Measurements from ENCODE around the gene SLC2A9. TPM values are rescaled to one million over a fixed set of nuclear protein-coding genes. Genes with fewer than 3 reads are reported as not detected.
"Not testable (repeated sequence)": the region's sequence is repeated elsewhere in the genome, so short reads cannot be mapped to it uniquely, and the experiment has no call there.

Gene SLC2A9
- total RNA-seq, 2 donors from 2014 or later, result 10.3 to 12.4 TPM

- ATAC-seq (no peak), DNase-seq (no peak)
- intact Hi-C loops (cut with DNase I), result no loop called here
Measured at GRCh38 chr4:10007436-10007740, 13.9 kb downstream of the SLC2A9 start.

GRCh38 chr4:10006601-10007435, 14.5 kb downstream of the SLC2A9 start:
- peak; percentile 49 to 68 for ATAC-seq
- DNase-seq, result no peak
- intact Hi-C loops (cut with DNase I), result no loop called here

DNA sequence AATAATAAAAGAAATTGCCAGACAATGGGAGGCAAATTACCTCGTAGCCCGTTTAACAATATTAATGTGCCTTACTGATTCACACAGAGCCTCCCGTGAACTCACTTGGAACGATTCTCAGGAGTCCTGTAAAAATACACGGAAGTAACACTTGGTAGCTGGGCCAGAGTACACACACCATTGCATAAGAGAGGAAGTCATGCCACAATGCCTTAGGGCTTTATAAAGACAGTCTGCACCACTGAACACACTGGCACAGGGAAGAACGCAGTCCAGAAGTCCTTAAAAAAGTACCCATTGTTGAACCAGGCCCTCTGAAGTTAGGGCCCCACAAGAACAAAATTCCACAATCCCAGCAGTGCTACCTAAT, 15.1 kb downstream of the SLC2A9 start:
- intact Hi-C loops (cut with DNase I), result no loop called here
- peak; percentile 87 to 93 for ATAC-seq
- DNase-seq, result no peak

DNA sequence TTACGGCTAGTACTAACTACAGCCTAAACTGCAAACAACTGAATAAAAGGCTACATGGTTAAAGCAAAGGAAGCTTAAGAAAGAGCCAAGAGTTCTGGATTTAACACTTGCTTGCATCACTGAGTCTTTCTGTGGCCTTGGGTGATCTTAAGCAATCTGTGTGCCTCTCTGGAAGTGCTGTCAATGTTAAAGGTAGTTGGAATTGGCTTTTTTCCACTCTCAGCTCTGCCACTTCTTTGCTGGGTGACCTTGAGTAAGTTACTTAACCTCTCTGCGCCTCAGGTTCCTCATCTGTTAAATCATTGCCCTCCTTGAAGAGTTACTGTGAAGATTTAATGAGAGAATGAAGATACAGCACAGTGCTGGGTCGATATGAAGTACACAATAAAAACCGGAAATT, 15.7 kb downstream of the SLC2A9 start:
- DNase-seq, result no peak
- peak in 1 of 2 donors; percentile 36 for ATAC-seq
- intact Hi-C loops (cut with DNase I), result no loop called here

- DNase-seq (no peak), ATAC-seq (no peak)
- intact Hi-C loops (cut with DNase I), result no loop called here
Measured at GRCh38 chr4:10003666-10004065, 17.6 kb downstream of the SLC2A9 start.

GRCh38 chr4:10002278-10002677, 19.0 kb downstream of the SLC2A9 start:
- intact Hi-C loops (cut with DNase I), result no loop called here
- no peak for ATAC-seq

DNA sequence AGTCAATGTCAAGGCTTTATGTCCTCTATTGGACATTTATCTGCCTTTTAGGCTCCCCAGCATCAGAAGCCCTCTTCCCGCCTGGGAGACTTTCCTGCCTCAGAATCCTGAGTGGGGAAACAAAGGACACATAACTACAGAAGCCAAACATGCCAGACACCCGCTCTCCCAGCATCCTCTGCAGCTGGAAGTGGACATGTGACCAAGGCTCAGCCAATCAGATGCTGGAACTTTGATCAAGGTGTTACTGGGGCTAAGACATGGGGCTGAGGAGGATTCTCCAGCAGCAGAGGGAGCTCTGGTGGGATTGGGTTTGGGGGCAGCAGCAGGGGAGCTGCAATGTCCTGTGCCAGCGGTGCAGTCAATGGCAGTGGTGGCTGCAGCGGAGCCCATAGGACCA, 19.5 kb downstream of the SLC2A9 start:
- intact Hi-C loops (cut with DNase I), result no loop called here

More at GRCh38 chr4:10002278-10002677, 19.0 kb downstream of the SLC2A9 start:
- no peak for DNase-seq

GRCh38 chr4:9999956-10000561, 21.2 kb downstream of the SLC2A9 start:
- ATAC-seq (no peak), DNase-seq (no peak)
- intact Hi-C loops (cut with DNase I), result no loop called here

More for the DNA sequence above, 19.5 kb downstream of the SLC2A9 start:
- ATAC-seq (no peak), DNase-seq (no peak)

DNA sequence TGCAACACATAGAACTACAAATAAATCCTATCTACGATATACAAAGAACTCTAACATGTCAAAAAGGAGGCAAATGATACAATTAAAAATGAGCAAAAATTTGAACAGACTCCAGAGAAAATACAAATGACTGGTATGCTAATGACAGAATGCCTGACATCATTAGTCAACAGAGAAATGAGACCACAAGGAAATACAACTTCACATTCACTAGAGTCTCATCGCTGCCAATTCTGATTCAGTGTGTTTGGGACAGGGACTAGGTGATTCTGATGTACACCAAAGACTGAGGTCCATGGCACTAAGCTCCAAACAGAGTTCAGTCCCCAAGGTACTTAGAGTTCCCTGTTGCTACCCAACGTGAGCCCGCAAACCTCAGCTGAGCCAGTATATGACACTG, 23.4 kb downstream of the SLC2A9 start:
- DNase-seq (no peak), ATAC-seq (no peak)
- intact Hi-C loops (cut with DNase I), result no loop called here

DNA sequence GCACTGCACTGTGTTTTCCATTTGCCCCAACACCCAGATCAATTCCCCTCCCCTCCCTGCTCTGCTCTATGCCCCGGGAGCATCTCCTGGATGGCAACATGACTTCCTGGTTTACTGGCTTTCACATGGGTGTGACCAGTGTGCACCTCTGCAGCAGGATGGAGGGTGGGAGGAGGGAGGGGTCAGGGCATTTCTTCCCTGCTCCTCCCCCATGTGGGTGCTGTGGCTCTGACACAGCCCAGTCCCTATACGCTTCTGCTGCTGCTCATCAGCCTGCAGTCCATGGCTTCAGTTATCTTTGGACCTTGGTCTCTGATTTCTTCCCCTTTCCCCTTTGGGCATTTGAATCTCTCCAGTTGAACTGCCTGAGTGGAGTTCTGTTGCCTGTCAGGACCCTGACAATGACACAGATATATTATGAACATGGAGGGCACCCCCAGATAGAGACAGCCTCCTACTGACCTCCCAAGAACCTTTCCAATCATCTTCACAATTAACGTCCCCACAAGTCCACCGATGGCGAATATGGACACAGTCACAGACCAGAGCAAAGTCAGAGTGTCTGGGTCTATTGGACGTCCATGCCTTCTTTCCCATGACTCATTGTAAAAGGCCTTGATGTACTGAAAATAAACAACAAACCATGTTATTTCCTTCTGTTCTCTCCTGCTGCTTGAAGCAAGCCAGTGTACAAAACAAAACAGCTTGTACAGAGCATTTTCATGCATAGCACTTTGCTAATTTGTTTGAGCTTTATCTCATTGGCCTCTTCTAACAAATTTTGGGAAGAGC, 24.8 kb downstream of the SLC2A9 start:
- intact Hi-C loops (cut with DNase I), result no loop called here
- DNase-seq (no peak), ATAC-seq (no peak)

- intact Hi-C loops (cut with DNase I), result no loop called here
- ATAC-seq, result no peak
- no peak for DNase-seq
Measured at GRCh38 chr4:9994246-9994847, 26.9 kb downstream of the SLC2A9 start.

- intact Hi-C loops (cut with DNase I), result no loop called here
- DNase-seq (peak; percentile 43), ATAC-seq (peak; percentile 84 to 90)
Measured at GRCh38 chr4:9989918-9990635, 31.2 kb downstream of the SLC2A9 start.

- intact Hi-C loops (cut with DNase I), result no loop called here
- no peak for DNase-seq
- ATAC-seq, result no peak
Measured at GRCh38 chr4:9988933-9989332, 32.4 kb downstream of the SLC2A9 start.

DNA sequence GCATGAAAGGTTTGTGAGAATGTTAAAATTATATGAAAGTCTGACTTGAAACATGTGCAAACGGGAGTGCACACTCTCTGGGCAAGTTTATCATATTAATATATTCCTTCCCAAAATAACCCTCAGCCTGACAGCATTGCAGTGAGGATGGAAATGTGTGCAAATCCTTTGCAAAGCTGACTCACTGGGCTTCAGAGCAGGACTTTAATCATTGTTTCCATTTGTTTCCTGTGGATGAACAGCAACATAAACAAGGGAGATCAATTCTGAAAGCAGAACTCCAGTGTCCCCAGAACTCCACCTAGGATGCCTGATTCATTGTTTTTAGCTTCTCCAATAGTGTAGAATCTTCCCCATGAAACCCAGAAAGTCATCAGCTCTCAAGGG, 32.9 kb downstream of the SLC2A9 start:
- no peak for ATAC-seq
- DNase-seq, result no peak
- intact Hi-C loops (cut with DNase I), result no loop called here

GRCh38 chr4:9987749-9988362, 33.4 kb downstream of the SLC2A9 start:
- DNase-seq (no peak), ATAC-seq (no peak)
- intact Hi-C loops (cut with DNase I), result no loop called here

DNA sequence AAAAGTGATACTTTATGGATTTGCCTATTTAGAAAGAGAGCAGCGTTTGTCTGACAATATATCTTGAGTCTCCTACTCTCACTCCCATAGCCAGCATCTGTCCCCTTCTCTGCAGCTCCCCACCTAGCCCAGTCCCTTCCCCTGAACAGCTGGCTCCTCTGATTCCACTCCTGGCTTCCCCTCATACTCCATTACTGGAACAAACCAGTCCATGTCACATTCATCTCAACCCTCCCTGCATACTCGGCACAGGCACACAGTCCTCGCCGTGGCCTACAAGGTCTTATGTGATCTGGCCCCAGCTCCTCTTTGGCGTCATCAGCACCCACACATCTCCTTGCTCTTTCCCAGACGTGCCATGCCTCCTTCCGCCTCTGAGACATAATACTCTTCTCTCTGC, 36.7 kb downstream of the SLC2A9 start:
- DNase-seq, result no peak
- no peak for ATAC-seq
- intact Hi-C loops (cut with DNase I), result no loop called here

- intact Hi-C loops (cut with DNase I), result no loop called here
- ATAC-seq, result no peak
- no peak for DNase-seq
Measured at GRCh38 chr4:9983211-9983610, 38.1 kb downstream of the SLC2A9 start.

- ATAC-seq; DNase-seq; intact Hi-C loops (cut with DNase I): not testable (repeated sequence)
Measured at GRCh38 chr4:9981899-9982298, 39.4 kb downstream of the SLC2A9 start.

DNA sequence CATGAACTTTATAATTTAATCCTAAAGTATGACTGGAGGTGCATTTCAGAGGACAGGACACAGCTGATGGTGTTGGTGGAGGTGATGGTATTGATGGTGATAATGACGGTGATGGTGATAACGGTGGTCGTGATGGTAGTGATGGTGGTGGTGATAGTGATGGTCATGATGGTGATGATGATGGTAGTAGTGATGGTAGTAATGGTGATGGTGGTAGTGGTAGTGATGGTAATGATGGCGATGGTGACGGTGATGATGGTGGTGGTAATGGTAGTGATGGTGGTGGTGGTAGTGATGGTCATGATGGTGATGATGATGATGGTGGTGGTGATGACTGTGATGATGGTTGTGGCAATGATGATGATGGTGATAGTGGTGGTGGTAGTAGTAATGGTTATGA, 40.4 kb downstream of the SLC2A9 start:
- DNase-seq (no peak), ATAC-seq (no peak)
- intact Hi-C loops (cut with DNase I), result no loop called here

Data from left cardiac atrium (tissue), 4 donors.